DND-41 (cell line): ENCODE data around the gene NEK9.
A peak's percentile ranks its signal among the peaks of the same experiment; 100 is the strongest.

Source experiments
- ATAC-seq: fragments of 200-7000 bp; cut with Tn5 transposase; 3 replicates; pipeline ENCODE4 v1.9.1; 2021; ENCODE audit warnings: low read depth; ENCODE audit not compliant: insufficient read depth
- DNase-seq: peaks from one replicate; pipeline ENCODE4 v3.0.0-alpha.2; 2020
- H2AFZ ChIP-seq: 2 replicates; pipeline ENCODE4 v1.6.0; 2012; ENCODE audit warnings: low read depth, low read length
- H3K27ac ChIP-seq: 2 replicates; pipeline ENCODE4 v1.5.1; 2012; ENCODE audit warnings: low read length, inconsistent platforms
- H3K27me3 ChIP-seq: fragments of 200-600 bp; sonication (generic); 2 replicates; pipeline ENCODE4 v1.6.0; 2012; ENCODE audit warnings: low read length, mild to moderate bottlenecking, inconsistent platforms; ENCODE audit not compliant: insufficient read depth, poor library complexity
- H3K36me3 ChIP-seq: 2 replicates; pipeline ENCODE4 v1.5.1; 2012; ENCODE audit warnings: low read length, inconsistent platforms; ENCODE audit not compliant: insufficient read depth
- H3K4me1 ChIP-seq: 2 replicates; pipeline ENCODE4 v1.5.1; 2012; ENCODE audit warnings: mild to moderate bottlenecking, low read length; ENCODE audit not compliant: insufficient read depth
- H3K4me2 ChIP-seq: 2 replicates; pipeline ENCODE4 v1.6.0; 2012; ENCODE audit warnings: mild to moderate bottlenecking, moderate library complexity, low read length, inconsistent platforms; ENCODE audit not compliant: insufficient read depth
- H3K4me3 ChIP-seq, 2 experiments: fragments of 200-600 bp in 1 of 2; shearing (Covaris generic) in 1 of 2; 2 replicates each; pipeline ENCODE4 v1.5.1; 2012 to 2016; ENCODE audit warnings: inconsistent platforms in 2 of 2, low read length in 2 of 2, mild to moderate bottlenecking in 2 of 2, low read depth in 1 of 2, moderate library complexity in 1 of 2
- H3K79me2 ChIP-seq: 2 replicates; pipeline ENCODE4 v1.6.0; 2012; ENCODE audit warnings: low read length, inconsistent platforms; ENCODE audit not compliant: insufficient read depth
- H3K9ac ChIP-seq: 2 replicates; pipeline ENCODE4 v1.6.0; 2012; ENCODE audit warnings: low read depth, mild to moderate bottlenecking, inconsistent platforms, low read length, moderate library complexity
- H3K9me3 ChIP-seq: 2 replicates; pipeline ENCODE4 v1.5.1; 2012; ENCODE audit warnings: low read length, moderate library complexity, mild to moderate bottlenecking, inconsistent platforms; ENCODE audit not compliant: insufficient read depth, severe bottlenecking
- H4K20me1 ChIP-seq: 2 replicates; pipeline ENCODE4 v1.6.0; 2012; ENCODE audit warnings: low read length; ENCODE audit not compliant: insufficient read depth
- EZH2 ChIP-seq: IDR thresholded peaks from 3 replicates; pipeline ENCODE4 v1.6.1; 2012; ENCODE audit warnings: borderline replicate concordance, low read depth, mild to moderate bottlenecking, moderate library complexity, low read length, inconsistent platforms; ENCODE audit not compliant: severe bottlenecking
- TF ChIP-seq, protein P1 (sequence below): IDR thresholded peaks from 2 replicates; pipeline ENCODE4 v1.5.1; 2012; ENCODE audit warnings: borderline replicate concordance, low read length, moderate library complexity, mild to moderate bottlenecking; ENCODE audit not compliant: poor library complexity, severe bottlenecking; ENCODE audit errors: extremely low read depth

Gene NEK9

DNA sequence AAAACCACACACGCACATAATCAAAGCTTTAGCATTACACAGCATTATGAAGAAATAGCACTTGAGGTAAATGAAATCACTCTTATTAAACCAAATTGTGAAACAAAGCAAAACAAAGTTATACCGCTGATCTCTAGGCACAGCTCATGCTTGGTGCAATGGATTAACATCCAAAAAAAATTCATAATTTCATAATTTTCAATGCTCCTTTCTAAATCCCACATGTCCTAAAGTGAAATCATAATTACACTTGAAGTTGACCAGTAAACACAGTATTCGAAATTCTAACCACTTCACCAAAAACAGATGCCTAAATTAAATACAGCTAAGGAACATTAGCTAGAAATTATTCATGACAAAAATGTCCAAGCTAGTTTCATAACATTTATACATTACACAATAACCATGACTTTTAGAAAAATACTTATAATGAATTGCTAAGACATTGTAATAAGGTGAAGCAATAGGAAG lies 77.1 kb downstream of the NEK9 start:
- Histone ChIP-seq H3K79me2 (peaks cover 63% of the 10 kb centered on the region), H2AFZ (no peak overlapping the region), H3K9me3 (no peaks in the 10 kb centered on the region), H3K4me3 (peak overlapping the region in 1 of 2 experiments; percentile 72; a peak in 1 of 4 replicates), H3K27ac (no peak overlapping the region), H3K4me2 (peak overlapping the region; percentile 66), H3K4me1 (peaks cover 49% of the 10 kb centered on the region), H4K20me1 (no peaks in the 10 kb centered on the region), H3K27me3 (no peaks in the 10 kb centered on the region), H3K36me3 (peaks cover 24% of the 10 kb centered on the region), H3K9ac (no peak overlapping the region; the same call in 1 of the 2 replicates)
- ATAC-seq (no peak), DNase-seq (no peak)
- TF ChIP-seq, protein P1, sequence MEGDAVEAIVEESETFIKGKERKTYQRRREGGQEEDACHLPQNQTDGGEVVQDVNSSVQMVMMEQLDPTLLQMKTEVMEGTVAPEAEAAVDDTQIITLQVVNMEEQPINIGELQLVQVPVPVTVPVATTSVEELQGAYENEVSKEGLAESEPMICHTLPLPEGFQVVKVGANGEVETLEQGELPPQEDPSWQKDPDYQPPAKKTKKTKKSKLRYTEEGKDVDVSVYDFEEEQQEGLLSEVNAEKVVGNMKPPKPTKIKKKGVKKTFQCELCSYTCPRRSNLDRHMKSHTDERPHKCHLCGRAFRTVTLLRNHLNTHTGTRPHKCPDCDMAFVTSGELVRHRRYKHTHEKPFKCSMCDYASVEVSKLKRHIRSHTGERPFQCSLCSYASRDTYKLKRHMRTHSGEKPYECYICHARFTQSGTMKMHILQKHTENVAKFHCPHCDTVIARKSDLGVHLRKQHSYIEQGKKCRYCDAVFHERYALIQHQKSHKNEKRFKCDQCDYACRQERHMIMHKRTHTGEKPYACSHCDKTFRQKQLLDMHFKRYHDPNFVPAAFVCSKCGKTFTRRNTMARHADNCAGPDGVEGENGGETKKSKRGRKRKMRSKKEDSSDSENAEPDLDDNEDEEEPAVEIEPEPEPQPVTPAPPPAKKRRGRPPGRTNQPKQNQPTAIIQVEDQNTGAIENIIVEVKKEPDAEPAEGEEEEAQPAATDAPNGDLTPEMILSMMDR, result no peak
- TF ChIP-seq EZH2, result no peak

DNA sequence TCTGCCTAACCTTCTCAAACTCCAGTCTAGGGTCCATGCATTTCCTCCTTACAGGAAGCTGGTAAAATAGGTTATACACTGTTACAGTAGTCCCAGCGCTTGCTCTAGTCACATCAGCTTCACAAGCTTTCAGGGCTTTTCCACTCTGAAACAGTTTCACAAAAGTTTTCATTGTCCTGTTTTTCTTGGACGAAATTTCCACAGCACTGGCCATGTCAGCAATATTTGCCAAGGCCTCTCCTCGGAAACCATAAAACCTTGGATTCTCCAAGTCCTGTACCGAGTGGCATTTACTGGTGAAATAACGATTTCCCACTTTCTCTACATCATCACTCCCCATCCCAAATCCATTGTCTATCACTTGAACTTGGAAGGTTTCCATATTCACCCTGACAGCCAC lies 77.7 kb downstream of the NEK9 start:
- Histone ChIP-seq H3K4me2 (peak overlapping the region; percentile 66; the same call in 1 of the 2 replicates), H3K79me2 (peaks cover 69% of the 10 kb centered on the region), H3K36me3 (peaks cover 21% of the 10 kb centered on the region), H2AFZ (no peak overlapping the region), H3K9me3 (no peaks in the 10 kb centered on the region), H3K27ac (no peak overlapping the region), H3K4me1 (peaks cover 55% of the 10 kb centered on the region), H3K4me3 (no peak overlapping the region), H3K9ac (no peak overlapping the region), H3K27me3 (no peaks in the 10 kb centered on the region), H4K20me1 (no peaks in the 10 kb centered on the region)
- ATAC-seq (no peak), DNase-seq (no peak)
- no peak for TF ChIP-seq EZH2
- TF ChIP-seq, protein P1, result no peak

DNA sequence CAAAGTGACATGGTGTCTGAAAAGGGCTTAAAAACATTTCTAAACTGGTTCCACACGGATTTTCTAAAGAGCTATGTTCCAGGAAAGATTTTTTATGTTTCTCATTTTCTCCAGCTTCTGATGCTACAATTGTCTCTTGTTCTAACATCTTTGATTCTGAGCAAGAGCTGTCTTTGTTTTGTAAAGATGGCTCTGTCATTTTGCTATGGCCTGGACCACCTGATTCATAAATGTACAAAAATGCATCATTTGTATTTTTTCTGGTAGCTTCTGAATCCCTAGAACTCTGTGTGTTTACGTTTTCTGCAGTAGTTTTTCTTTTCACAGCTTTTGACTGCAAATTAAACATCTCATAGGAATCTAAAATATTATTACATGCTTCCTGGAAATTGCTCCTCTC lies 78.7 kb downstream of the NEK9 start:
- no peak for TF ChIP-seq EZH2
- TF ChIP-seq, protein P1, result no peak
- no peak overlapping the region for H3K9ac ChIP-seq

DNA sequence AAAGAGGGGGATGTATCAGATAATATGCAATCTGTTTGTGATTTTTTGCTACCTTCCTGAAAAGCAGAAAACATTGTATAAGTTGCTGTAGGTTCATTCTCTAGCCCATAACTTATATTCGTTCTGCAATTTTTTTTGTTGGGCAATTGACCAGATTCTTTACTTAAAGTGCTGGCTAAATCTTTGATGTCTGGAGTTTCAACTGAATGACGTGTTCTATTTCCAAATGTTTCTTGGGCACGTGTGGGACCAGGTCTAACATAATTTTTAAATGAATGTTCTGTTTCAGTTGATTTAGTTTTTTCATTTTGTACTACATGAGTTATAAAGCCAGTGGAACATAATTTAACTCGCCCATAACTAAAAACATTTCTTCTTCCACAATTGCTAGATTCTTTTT lies 79.3 kb downstream of the NEK9 start:
- Histone ChIP-seq H3K4me1 (peaks cover 55% of the 10 kb centered on the region), H2AFZ (no peak overlapping the region), H3K4me2 (no peak overlapping the region), H3K27ac (no peak overlapping the region), H3K9me3 (no peaks in the 10 kb centered on the region), H3K9ac (no peak overlapping the region), H3K79me2 (peaks cover 76% of the 10 kb centered on the region), H3K27me3 (no peaks in the 10 kb centered on the region), H4K20me1 (peaks cover 2% of the 10 kb centered on the region; the same call in 1 of the 2 replicates), H3K36me3 (peaks cover 21% of the 10 kb centered on the region), H3K4me3 (no peak overlapping the region)
- ATAC-seq (no peak), DNase-seq (no peak)
- TF ChIP-seq, protein P1, result no peak
- TF ChIP-seq EZH2, result no peak

More for the DNA sequence above, 78.7 kb downstream of the NEK9 start:
- Histone ChIP-seq H2AFZ (no peak overlapping the region), H3K27me3 (no peaks in the 10 kb centered on the region), H3K27ac (no peak overlapping the region), H3K4me2 (no peak overlapping the region), H3K4me1 (peaks cover 55% of the 10 kb centered on the region), H3K36me3 (peaks cover 18% of the 10 kb centered on the region), H3K9me3 (no peaks in the 10 kb centered on the region), H3K79me2 (peaks cover 73% of the 10 kb centered on the region), H4K20me1 (peaks cover 2% of the 10 kb centered on the region; the same call in 1 of the 2 replicates), H3K4me3 (no peak overlapping the region)
- no peak for DNase-seq
- no peak for ATAC-seq
